HG03354 (cell line): ENCODE data around the gene TMEM61.
"Not testable (repeated sequence)": the region's sequence is repeated elsewhere in the genome, so short reads cannot be mapped to it uniquely, and the experiment has no call there.

Experiments
- ATAC-seq: cut with Tn5 transposase; IDR thresholded peaks from one replicate; pipeline ENCODE4 v1.9.1; 2021; ENCODE audit warnings: mild to moderate bottlenecking; ENCODE audit not compliant: unreplicated experiment, poor library complexity, severe bottlenecking

Gene TMEM61

GRCh38 chr1:54996869-54997710 lies 16.7 kb downstream of the TMEM61 start:
- no peak for ATAC-seq

- ATAC-seq, result no peak
Observed at GRCh38 chr1:54997711-54997986, 17.2 kb downstream of the TMEM61 start.

- ATAC-seq, result no peak
Observed at GRCh38 chr1:54998100-54998499, 17.7 kb downstream of the TMEM61 start.

GRCh38 chr1:54998677-54999076 lies 18.2 kb downstream of the TMEM61 start, which contains the start of gene BSND:
Gene BSND, plus strand, starts transcription at chr1:54998933. Its CDS starts 254 bp downstream, at chr1:54999187.
- ATAC-seq, result no peak

GRCh38 chr1:55000110-55001085 lies 20.0 kb downstream of the TMEM61 start:
- no peak for ATAC-seq

- ATAC-seq, result no peak
Observed at GRCh38 chr1:55001311-55001710, 20.9 kb downstream of the TMEM61 start.

- no peak for ATAC-seq
Observed at GRCh38 chr1:55002686-55003085, 22.3 kb downstream of the TMEM61 start.

GRCh38 chr1:55005351-55006140 lies 25.1 kb downstream of the TMEM61 start:
- ATAC-seq, result no peak

GRCh38 chr1:55006931-55007330 lies 26.5 kb downstream of the TMEM61 start:
- no peak for ATAC-seq

- no peak for ATAC-seq
Observed at GRCh38 chr1:55007625-55008024, 27.2 kb downstream of the TMEM61 start.

GRCh38 chr1:55010194-55010886 lies 29.9 kb downstream of the TMEM61 start:
- ATAC-seq, result no peak

- ATAC-seq, result no peak
Observed at GRCh38 chr1:55010887-55011217, 30.4 kb downstream of the TMEM61 start.

- no peak for ATAC-seq
Observed at GRCh38 chr1:55012661-55013060, 32.2 kb downstream of the TMEM61 start.

- no peak for ATAC-seq
Observed at GRCh38 chr1:55015123-55015522, 34.7 kb downstream of the TMEM61 start.

- ATAC-seq, result no peak
Observed at GRCh38 chr1:55015731-55016620, 35.5 kb downstream of the TMEM61 start.

- no peak for ATAC-seq
Observed at GRCh38 chr1:55018395-55018794, 38.0 kb downstream of the TMEM61 start.

GRCh38 chr1:55021942-55022546 lies 41.6 kb downstream of the TMEM61 start:
- peak; percentile 87 for ATAC-seq

- not testable (repeated sequence) for ATAC-seq
Observed at GRCh38 chr1:55024163-55024562, 43.7 kb downstream of the TMEM61 start.
